Measurements from ENCODE around the gene GALNT15. TPM values are rescaled to one million over a fixed set of nuclear protein-coding genes. Genes with fewer than 3 reads are reported as not detected.

Gene GALNT15
- total and polyA plus RNA-seq, 2 donors (not counting 3 experiments of a cell fraction or from before 2014, with no cell fraction given) = 0.87 to 5.4 TPM

DNA sequence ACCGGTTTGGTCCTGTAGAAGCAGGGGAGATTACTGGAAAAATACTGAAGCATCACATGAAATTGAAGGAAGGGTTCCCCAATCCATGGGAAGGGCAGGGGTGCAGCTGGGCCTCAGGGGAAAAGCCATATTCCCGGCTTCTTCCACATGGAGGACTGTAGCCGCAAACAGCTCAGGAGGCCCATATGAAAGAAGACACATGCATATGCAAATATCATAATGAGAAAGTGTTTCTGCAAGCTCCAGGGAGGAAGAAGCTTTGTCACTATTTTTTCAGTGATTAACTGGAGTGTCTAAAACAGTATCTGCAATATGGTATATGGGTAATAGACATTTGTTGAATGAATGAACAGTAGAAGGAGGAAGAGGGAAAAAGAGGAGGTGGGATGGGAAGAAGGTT lies 71.1 kb downstream of the GALNT15 start:
- dilution Hi-C loops (cut with MboI; ENCODE audit: extremely low pct_ligation_motif_present, low sequenced_read_pairs) = no loop called here
- CTCF ChIA-PET = interaction anchor here (1.0 to 1.6 kb wide), 4 partner anchors 67 to 429 kb away, joined by 3 to 8 read pairs (median 4); no protein-coding TSS in a partner anchor
- no TSS peak for BruUV-seq (replicated peaks)

More for the DNA sequence above, 71.1 kb downstream of the GALNT15 start:
- H3K27me3 ChIP-seq (ENCODE audit: control insufficient read depth in 2 of 2, insufficient read depth in 2 of 2, low read length in 2 of 2) = no peaks in the 10 kb centered on the region
- H3K9me3 ChIP-seq (replicated peaks; ENCODE audit: control insufficient read depth, insufficient read depth, low read length) = no peaks in the 10 kb centered on the region
- H2AFZ ChIP-seq (ENCODE audit: low read depth, low read length) = no peak overlapping the region
- peaks cover 11% of the 10 kb centered on the region for H3K4me1 ChIP-seq (ENCODE audit: control insufficient read depth, extremely low read depth, insufficient read depth, low read length)
- no peak overlapping the region for H3K4me3 ChIP-seq (replicated peaks in 1 of 3; ENCODE audit: insufficient read depth in 1 of 3, low read depth in 1 of 3, low read length in 3 of 3)
- DNase-seq (ENCODE audit: low read depth, low spot score) (no peak), FAIRE-seq (no peak)
- H3K9me1 ChIP-seq (replicated peaks; ENCODE audit: control insufficient read depth, extremely low read depth, insufficient read depth, low read length) = no peaks in the 10 kb centered on the region
- H3K36me3 ChIP-seq (ENCODE audit: control insufficient read depth in 2 of 2, extremely low read depth in 1 of 2, insufficient read depth in 2 of 2, low read length in 2 of 2) = no peaks in the 10 kb centered on the region
- no peak overlapping the region for H3K9ac ChIP-seq (replicated peaks; ENCODE audit: extremely low read depth, insufficient read depth, low read length)
- no peaks in the 10 kb centered on the region for H4K20me1 ChIP-seq (replicated peaks; ENCODE audit: control insufficient read depth, extremely low read depth, insufficient read depth, low read length)
- intact Hi-C loops (cut with micrococcal nuclease) = no loop called here
- POLR2A ChIA-PET = no interaction called here
- no peaks in the 10 kb centered on the region for H3K79me2 ChIP-seq (ENCODE audit: control insufficient read depth, insufficient read depth, low read length)
- no peak overlapping the region for H3K4me2 ChIP-seq (ENCODE audit: insufficient read depth, low read length)
- no peak overlapping the region for H3K27ac ChIP-seq (ENCODE audit: insufficient read depth, low read depth, low read length)
- no peak for TF ChIP-seq POLR2A (IDR thresholded peaks at IDR 0.05; ENCODE audit: low read depth, low read length)
- no peak for TF ChIP-seq CTCF (IDR thresholded peaks at IDR 0.05; ENCODE audit: extremely low read depth in 1 of 2, insufficient read depth in 1 of 2, low read depth in 1 of 2, low read length in 2 of 2)
- TF ChIP-seq MYC (IDR thresholded peaks at IDR 0.05; ENCODE audit: low read depth, low read length) = no peak
- TF ChIP-seq GATA2 (IDR thresholded peaks at IDR 0.05; ENCODE audit: insufficient read depth, insufficient read length, low read depth, low read length) = no peak
- TF ChIP-seq FOS (IDR thresholded peaks at IDR 0.05; ENCODE audit: borderline replicate concordance, insufficient read depth, low read length) = no peak
- no peak for TF ChIP-seq JUN (IDR thresholded peaks at IDR 0.05; ENCODE audit: borderline replicate concordance, insufficient read depth, insufficient read length, low read depth)
- TF ChIP-seq MAX (IDR thresholded peaks at IDR 0.05; ENCODE audit: insufficient read depth, insufficient read length) = no peak
- no peak for TF ChIP-seq POLR2AphosphoS5 (IDR thresholded peaks at IDR 0.05; ENCODE audit: insufficient read depth, low read depth, low read length)
- TF ChIP-seq EZH2 (IDR thresholded peaks at IDR 0.05; ENCODE audit: borderline replicate concordance, low read depth, low read length, severe bottlenecking) = no peak
